SH-SY5Y (cell line): Measurements from ENCODE around the gene RIC3.

ENCODE experiments used
- GATA2 ChIP-seq: IDR thresholded peaks from 2 replicates; pipeline ENCODE4 v1.6.1; 2011; ENCODE audit warnings: mild to moderate bottlenecking, low read depth, low read length
- GATA3 ChIP-seq: IDR thresholded peaks from 2 replicates; pipeline ENCODE4 v1.6.1; 2011; ENCODE audit warnings: low read depth, mild to moderate bottlenecking, low read length, moderate library complexity

The RIC3 gene

GRCh38 chr11:8063324-8063723 is 105.5 kb downstream of the RIC3 start:
- TF ChIP-seq GATA3 (no peak), GATA2 (no peak)

- no peak for TF ChIP-seq GATA3
- no peak for TF ChIP-seq GATA2
These were observed 106.0 kb downstream of the RIC3 start for GRCh38 chr11:8062781-8063257.

- no peak for TF ChIP-seq GATA2
- no peak for TF ChIP-seq GATA3
These were observed 107.0 kb downstream of the RIC3 start for GRCh38 chr11:8061555-8062428.

GRCh38 chr11:8060801-8061554 is 107.8 kb downstream of the RIC3 start:
- no peak for TF ChIP-seq GATA3
- no peak for TF ChIP-seq GATA2

- no peak for TF ChIP-seq GATA3
- TF ChIP-seq GATA2 = no peak
These were observed 108.6 kb downstream of the RIC3 start for GRCh38 chr11:8060146-8060719.

- TF ChIP-seq GATA3 (no peak), GATA2 (no peak)
These were observed 109.2 kb downstream of the RIC3 start for GRCh38 chr11:8059571-8060011.

- TF ChIP-seq GATA2 = no peak
- no peak for TF ChIP-seq GATA3
These were observed 109.8 kb downstream of the RIC3 start for GRCh38 chr11:8059030-8059429.

GRCh38 chr11:8058216-8058615 is 110.6 kb downstream of the RIC3 start:
- no peak for TF ChIP-seq GATA2
- no peak for TF ChIP-seq GATA3

- no peak for TF ChIP-seq GATA3
- TF ChIP-seq GATA2 = no peak
These were observed 111.9 kb downstream of the RIC3 start for GRCh38 chr11:8056810-8057463.
